ENCODE data around the gene ERO1A.

ERO1A gene

DNA sequence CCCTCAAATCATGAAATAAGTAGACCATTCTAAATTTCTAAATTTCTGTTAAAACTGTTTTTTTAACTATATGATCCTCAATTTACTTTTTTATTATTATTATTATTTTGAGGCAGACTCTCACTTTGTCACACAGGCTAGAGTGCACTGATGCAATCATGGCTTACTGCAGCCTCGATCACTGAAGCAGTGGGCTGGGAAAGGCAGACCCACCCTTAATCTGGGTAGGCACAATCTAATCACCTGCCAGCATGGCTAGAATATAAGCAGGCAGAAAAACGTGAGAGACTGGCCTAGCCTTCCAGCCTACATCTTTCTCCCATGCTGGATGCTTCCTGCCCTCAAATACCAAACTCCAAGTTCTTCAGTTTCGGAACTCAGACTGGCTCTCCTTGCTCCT lies 2.3 kb downstream of the ERO1A start:
- ChIA-PET POLR2A (no interaction called here), CTCF (no interaction called here)
- no peak for DNase-seq (ENCODE audit: low read depth, low spot score)
- TF ChIP-seq, protein P1, sequence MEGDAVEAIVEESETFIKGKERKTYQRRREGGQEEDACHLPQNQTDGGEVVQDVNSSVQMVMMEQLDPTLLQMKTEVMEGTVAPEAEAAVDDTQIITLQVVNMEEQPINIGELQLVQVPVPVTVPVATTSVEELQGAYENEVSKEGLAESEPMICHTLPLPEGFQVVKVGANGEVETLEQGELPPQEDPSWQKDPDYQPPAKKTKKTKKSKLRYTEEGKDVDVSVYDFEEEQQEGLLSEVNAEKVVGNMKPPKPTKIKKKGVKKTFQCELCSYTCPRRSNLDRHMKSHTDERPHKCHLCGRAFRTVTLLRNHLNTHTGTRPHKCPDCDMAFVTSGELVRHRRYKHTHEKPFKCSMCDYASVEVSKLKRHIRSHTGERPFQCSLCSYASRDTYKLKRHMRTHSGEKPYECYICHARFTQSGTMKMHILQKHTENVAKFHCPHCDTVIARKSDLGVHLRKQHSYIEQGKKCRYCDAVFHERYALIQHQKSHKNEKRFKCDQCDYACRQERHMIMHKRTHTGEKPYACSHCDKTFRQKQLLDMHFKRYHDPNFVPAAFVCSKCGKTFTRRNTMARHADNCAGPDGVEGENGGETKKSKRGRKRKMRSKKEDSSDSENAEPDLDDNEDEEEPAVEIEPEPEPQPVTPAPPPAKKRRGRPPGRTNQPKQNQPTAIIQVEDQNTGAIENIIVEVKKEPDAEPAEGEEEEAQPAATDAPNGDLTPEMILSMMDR (IDR thresholded peaks at IDR 0.05; ENCODE audit: insufficient read depth, low read length, missing control alignments) = no peak
- no peak overlapping the region for H3K4me3 ChIP-seq (ENCODE audit: low read depth, low read length)

GRCh38 chr14:52692248-52692962 lies 3.0 kb downstream of the ERO1A start:
- POLR2A ChIA-PET = interaction anchor here (0.6 kb wide), 1 partner anchor 19 kb away, joined by 3 read pairs; no protein-coding TSS in a partner anchor
- no peak overlapping the region for H3K4me3 ChIP-seq (ENCODE audit: low read depth, low read length)
- CTCF ChIA-PET = interaction anchor here (0.9 kb wide), 1 partner anchor 87 kb away, joined by 3 read pairs; no protein-coding TSS in a partner anchor
- DNase-seq (ENCODE audit: low read depth, low spot score) = no peak
- TF ChIP-seq, protein P1 (IDR thresholded peaks at IDR 0.05; ENCODE audit: insufficient read depth, low read length, missing control alignments) = no peak

- ChIA-PET POLR2A (no interaction called here), CTCF (interaction anchor here (0.9 kb wide), 1 partner anchor 88 kb away, joined by 3 read pairs; no protein-coding TSS in a partner anchor)
Observed at GRCh38 chr14:52690983-52691760, 4.2 kb downstream of the ERO1A start.

DNA sequence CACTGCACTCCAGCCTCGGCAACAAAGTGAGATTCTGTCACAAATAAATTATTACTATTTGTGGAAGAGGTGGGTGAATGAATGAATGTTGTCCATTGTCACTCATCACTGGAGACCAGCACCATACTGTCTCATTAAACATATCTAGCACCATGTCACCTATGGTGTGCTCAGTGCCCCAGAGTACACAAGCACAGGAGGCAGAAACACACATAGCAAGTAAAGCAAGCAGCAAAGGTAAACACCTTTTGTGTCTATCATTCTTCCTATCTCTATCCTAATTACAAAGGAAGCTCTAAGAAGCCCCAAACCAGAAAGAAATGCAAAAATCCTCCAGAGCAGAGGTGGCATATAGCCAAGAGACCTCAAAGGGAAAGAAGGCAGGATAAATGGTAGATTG lies 9.2 kb downstream of the ERO1A start:
- ChIA-PET CTCF (no interaction called here), POLR2A (no interaction called here)
- no peak for DNase-seq (ENCODE audit: low read depth, low spot score)
- TF ChIP-seq, protein P1 (IDR thresholded peaks at IDR 0.05; ENCODE audit: insufficient read depth, low read length, missing control alignments) = no peak
- no peak overlapping the region for H3K4me3 ChIP-seq (ENCODE audit: low read depth, low read length)

More at GRCh38 chr14:52690983-52691760, 4.2 kb downstream of the ERO1A start:
- TF ChIP-seq, protein P1 (IDR thresholded peaks at IDR 0.05; ENCODE audit: insufficient read depth, low read length, missing control alignments) = no peak
- no peak for DNase-seq (ENCODE audit: low read depth, low spot score)
- no peak overlapping the region for H3K4me3 ChIP-seq (ENCODE audit: low read depth, low read length)

DNA sequence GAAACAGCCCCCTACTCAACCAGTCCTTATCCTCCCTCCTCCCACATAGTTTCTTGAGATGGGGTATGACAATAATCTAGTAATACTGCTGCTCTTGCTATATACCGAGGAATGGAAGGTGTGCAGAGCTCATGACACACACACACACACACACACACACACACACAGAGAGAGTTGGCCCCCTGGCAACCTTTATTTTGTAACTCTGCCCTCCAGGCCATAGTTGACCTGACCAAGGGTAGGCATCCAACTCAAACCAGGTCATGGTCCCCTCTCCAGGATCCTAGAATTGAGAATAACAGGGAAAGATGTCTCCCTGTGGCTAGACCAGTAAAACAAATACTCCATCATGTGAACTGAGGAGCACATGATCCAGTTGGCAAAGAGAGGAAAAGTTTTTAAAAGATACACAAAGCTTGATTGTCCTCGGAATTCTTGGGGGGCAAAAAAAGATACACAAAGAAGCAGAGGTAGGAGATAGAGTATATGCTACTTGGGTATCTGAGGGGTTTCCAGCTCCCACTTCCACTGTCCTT lies 11.3 kb downstream of the ERO1A start:
- POLR2A ChIA-PET = no interaction called here
- no peak overlapping the region for H3K4me3 ChIP-seq (ENCODE audit: low read depth, low read length)
- TF ChIP-seq, protein P1 (IDR thresholded peaks at IDR 0.05; ENCODE audit: insufficient read depth, low read length, missing control alignments) = no peak
- no peak for DNase-seq (ENCODE audit: low read depth, low spot score)
- CTCF ChIA-PET = no interaction called here

DNA sequence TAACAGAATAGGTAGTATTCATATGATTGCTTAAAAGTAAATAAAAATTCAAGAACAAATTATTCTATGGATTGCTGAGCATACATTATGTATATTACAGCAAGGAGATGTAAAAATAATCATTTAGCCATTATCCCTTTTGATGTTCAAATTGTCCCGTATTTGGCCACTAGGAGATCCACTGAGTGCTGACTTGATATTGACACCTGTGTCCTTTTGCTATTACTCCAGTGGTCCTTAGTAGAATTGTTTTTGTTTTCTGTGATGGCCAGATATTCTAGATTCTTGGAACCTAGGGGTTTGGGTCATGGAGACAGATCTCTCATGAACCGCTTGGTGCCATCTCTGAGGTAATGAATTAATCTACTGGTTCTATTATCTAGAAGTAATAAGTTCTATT lies 16.8 kb downstream of the ERO1A start:
- TF ChIP-seq, protein P1 (IDR thresholded peaks at IDR 0.05; ENCODE audit: insufficient read depth, low read length, missing control alignments) = peak; percentile 11
- no peak overlapping the region for H3K4me3 ChIP-seq (ENCODE audit: low read depth, low read length)
- ChIA-PET POLR2A (no interaction called here), CTCF (interaction anchor here (1.5 kb wide), 1 partner anchor 11 kb away, joined by 4 read pairs; no protein-coding TSS in a partner anchor)
- no peak for DNase-seq (ENCODE audit: low read depth, low spot score)
